GM20431 (cell line): ENCODE measurements around the gene NUP210.

ENCODE experiments used
- in situ Hi-C: fragments of 300-500 bp; cut with MseI, MboI; formaldehyde crosslinking; loops from one replicate; pipeline ENCODE4 v1.15.0; 2020; ENCODE audit warnings: low sequenced_read_pairs; ENCODE audit not compliant: unreplicated experiment

The NUP210 gene

GRCh38 chr3:13411186-13411860 lies 8.8 kb downstream of the NUP210 start:
- in situ Hi-C loops: no loop called here

GRCh38 chr3:13408890-13409289 lies 11.2 kb downstream of the NUP210 start:
- in situ Hi-C loops: no loop called here

GRCh38 chr3:13407926-13408325 lies 12.2 kb downstream of the NUP210 start:
- in situ Hi-C loops: no loop called here

GRCh38 chr3:13407475-13407874 lies 12.6 kb downstream of the NUP210 start:
- in situ Hi-C loops: no loop called here

- in situ Hi-C loops: no loop called here
Observed at GRCh38 chr3:13406190-13406589, 13.9 kb downstream of the NUP210 start.

GRCh38 chr3:13405614-13406013 lies 14.5 kb downstream of the NUP210 start:
- in situ Hi-C loops: no loop called here

- in situ Hi-C loops: no loop called here
Observed at GRCh38 chr3:13404626-13405452, 15.3 kb downstream of the NUP210 start.

- in situ Hi-C loops: no loop called here
Observed at GRCh38 chr3:13403847-13404246, 16.3 kb downstream of the NUP210 start.

GRCh38 chr3:13403213-13403819 lies 16.8 kb downstream of the NUP210 start:
- in situ Hi-C loops: no loop called here

- in situ Hi-C loops: no loop called here
Observed at GRCh38 chr3:13401149-13401548, 19.0 kb downstream of the NUP210 start.

GRCh38 chr3:13400114-13400673 lies 19.9 kb downstream of the NUP210 start:
- in situ Hi-C loops: no loop called here

- in situ Hi-C loops: no loop called here
Observed at GRCh38 chr3:13399603-13400002, 20.5 kb downstream of the NUP210 start.

GRCh38 chr3:13397316-13397715 lies 22.8 kb downstream of the NUP210 start:
- in situ Hi-C loops: no loop called here

- in situ Hi-C loops: no loop called here
Observed at GRCh38 chr3:13394363-13394762, 25.8 kb downstream of the NUP210 start.

- in situ Hi-C loops: no loop called here
Observed at GRCh38 chr3:13393427-13394360, 26.4 kb downstream of the NUP210 start.

- in situ Hi-C loops: no loop called here
Observed at GRCh38 chr3:13391308-13391707, 28.8 kb downstream of the NUP210 start.

- in situ Hi-C loops: no loop called here
Observed at GRCh38 chr3:13389378-13389777, 30.7 kb downstream of the NUP210 start.

GRCh38 chr3:13388816-13389215 lies 31.3 kb downstream of the NUP210 start:
- in situ Hi-C loops: no loop called here

- in situ Hi-C loops: no loop called here
Observed at GRCh38 chr3:13385373-13385965, 34.7 kb downstream of the NUP210 start.
